ENCODE results near the gene FKRP. TPM values are rescaled to one million over a fixed set of nuclear protein-coding genes. Genes with fewer than 3 reads are reported as not detected.

Gene FKRP
- total RNA-seq, 2 experiments from 2014 or later: 15.5 to 18.9 TPM

GRCh38 chr19:46717034-46717715 lies 28.7 kb upstream of the FKRP start, which contains the start of gene PRKD2:
Gene PRKD2 (minus strand): TSS chr19:46717114. CDS start chr19:46716370, 744 bp downstream.
- Histone ChIP-seq H3K4me1 (ENCODE audit: insufficient read depth, low read length, poor library complexity, severe bottlenecking) (peaks cover 61% of the 10 kb centered on the region), H3K9me3 (ENCODE audit: low read length) (no peaks in the 10 kb centered on the region), H3K4me3 (ENCODE audit: low read depth, low read length, poor library complexity, severe bottlenecking) (peak within 1 kb of the TSS; percentile 92), H3K4me2 (ENCODE audit: low read length) (peak within 1 kb of the TSS; percentile 99), H4K20me1 (ENCODE audit: insufficient read depth, low read length) (peaks cover 8% of the 10 kb centered on the region; the same call in 1 of the 2 replicates), H3K36me3 (ENCODE audit: insufficient read depth, low read length) (peaks cover 57% of the 10 kb centered on the region), H2AFZ (ENCODE audit: low read length) (no peak within 1 kb of the TSS), H3K9me2 (ENCODE audit: insufficient read depth, low read length) (no peaks in the 10 kb centered on the region), H3K27ac (ENCODE audit: low read depth, low read length, poor library complexity, severe bottlenecking) (peak within 1 kb of the TSS; percentile 95), H3K79me2 (ENCODE audit: insufficient read depth, low read depth, low read length) (peaks cover 36% of the 10 kb centered on the region)
- ChIA-PET POLR2A (interaction anchor here (0.6 to 0.7 kb wide), 3 partner anchors 10 to 509 kb away, joined by 3 to 8 read pairs (median 4); no protein-coding TSS in a partner anchor), CTCF (ENCODE audit: unreplicated experiment) (no interaction called here)
- DNase-seq (ENCODE audit: low spot score): peak; percentile 85
- TF ChIP-seq CTCF (conservative IDR thresholded peaks at IDR 0.05; ENCODE audit: low read length) (no peak), EZH2phosphoT487 (IDR thresholded peaks at IDR 0.05; ENCODE audit: borderline replicate concordance, low read depth, low read length) (no peak)
- TSS peak; percentile 78 for BruUV-seq (replicated peaks)
- intact Hi-C loops (cut with micrococcal nuclease; ENCODE audit: unreplicated experiment): loop anchor here (5.0 kb wide), 1 partner anchor 70 kb away; the partner anchor contains the start of gene SLC1A5

GRCh38 chr19:46717716-46718143 lies 28.1 kb upstream of the FKRP start:
- peaks cover 56% of the 10 kb centered on the region for H3K36me3 ChIP-seq (ENCODE audit: insufficient read depth, low read length)
- TF ChIP-seq CTCF (conservative IDR thresholded peaks at IDR 0.05; ENCODE audit: low read length): no peak
- TF ChIP-seq EZH2phosphoT487 (IDR thresholded peaks at IDR 0.05; ENCODE audit: borderline replicate concordance, low read depth, low read length): no peak
- peak overlapping the region; percentile 95 for H3K27ac ChIP-seq (ENCODE audit: low read depth, low read length, poor library complexity, severe bottlenecking)
- H3K9me3 ChIP-seq (ENCODE audit: low read length): no peaks in the 10 kb centered on the region
- BruUV-seq (replicated peaks): no TSS peak
- DNase-seq (ENCODE audit: low spot score): peak; percentile 27
- no peaks in the 10 kb centered on the region for H3K9me2 ChIP-seq (ENCODE audit: insufficient read depth, low read length)
- ChIA-PET CTCF (ENCODE audit: unreplicated experiment) (interaction anchor here (0.6 kb wide), 1 partner anchor 10 kb away, joined by 3 read pairs; no protein-coding TSS in a partner anchor), POLR2A (interaction anchor here (0.9 kb wide), 1 partner anchor 127 kb away, joined by 3 read pairs; no protein-coding TSS in a partner anchor)
- peaks cover 8% of the 10 kb centered on the region; the same call in 1 of the 2 replicates for H4K20me1 ChIP-seq (ENCODE audit: insufficient read depth, low read length)
- H3K79me2 ChIP-seq (ENCODE audit: insufficient read depth, low read depth, low read length): peaks cover 31% of the 10 kb centered on the region
- no peak overlapping the region for H2AFZ ChIP-seq (ENCODE audit: low read length)
- intact Hi-C loops (cut with micrococcal nuclease; ENCODE audit: unreplicated experiment): loop anchor here (5.0 kb wide), 1 partner anchor 70 kb away; the partner anchor contains the start of gene SLC1A5
- H3K4me1 ChIP-seq (ENCODE audit: insufficient read depth, low read length, poor library complexity, severe bottlenecking): peaks cover 59% of the 10 kb centered on the region
- H3K4me3 ChIP-seq (ENCODE audit: low read depth, low read length, poor library complexity, severe bottlenecking): peak overlapping the region; percentile 92
- H3K4me2 ChIP-seq (ENCODE audit: low read length): peak overlapping the region; percentile 99
